Upper lobe of left lung (tissue), 6 donors: ENCODE data around the gene LIM2. TPM values are rescaled to one million over a fixed set of nuclear protein-coding genes. Genes with fewer than 3 reads are reported as not detected.

Experiments used
- ATAC-seq, 2 donors: fragments of 200-7000 bp; cut with Tn5 transposase; one replicate each; pipeline ENCODE4 v1.9.1; 2022; ENCODE audit warnings: mild to moderate bottlenecking in 2 of 2, moderate library complexity in 2 of 2; ENCODE audit not compliant: low FRiP score in 2 of 2
- DNase-seq, 2 donors: peaks; one replicate each; pipeline ENCODE4 v3.0.0-alpha.2; 2019 to 2020
- H3K27ac ChIP-seq, 4 donors: fragments of 200-600 bp; sonication (generic); one replicate each; pipeline ENCODE4 v1.5.1; 2016 to 2019
- H3K27me3 ChIP-seq, 4 donors: fragments of 200-600 bp; sonication (generic); one replicate each; pipeline ENCODE4 v1.5.1; 2017 to 2019
- H3K36me3 ChIP-seq, 4 donors: fragments of 200-600 bp; sonication (generic); one replicate each; pipeline ENCODE4 v1.5.1; 2016 to 2019
- H3K4me1 ChIP-seq, 4 donors: fragments of 200-600 bp; sonication (generic); one replicate each; pipeline ENCODE4 v1.5.1; 2018 to 2019
- H3K4me3 ChIP-seq, 4 donors: fragments of 200-600 bp; sonication (generic); one replicate each; pipeline ENCODE4 v1.5.1; 2017 to 2019; ENCODE audit warnings: mild to moderate bottlenecking in 2 of 4, moderate library complexity in 1 of 4
- H3K9me3 ChIP-seq, 4 donors: fragments of 200-600 bp; sonication (generic); one replicate each; pipeline ENCODE4 v1.5.1; 2018 to 2019
- EP300 ChIP-seq, 4 donors: sonication (generic); formaldehyde crosslinking; IDR thresholded peaks; one replicate each; pipeline ENCODE4 v1.5.1; 2017; ENCODE audit warnings: antibody characterized with exemption in 4 of 4, control low read depth in 2 of 4
- POLR2A ChIP-seq, 4 donors: fragments of 450-650 bp; IDR thresholded peaks; one replicate each; pipeline ENCODE4 v1.5.1; 2016 to 2017; ENCODE audit warnings: antibody characterized with exemption in 4 of 4, mild to moderate bottlenecking in 2 of 4
- POLR2AphosphoS5 ChIP-seq, 2 donors: sonication (generic); formaldehyde crosslinking; IDR thresholded peaks; one replicate each; pipeline ENCODE4 v1.5.1; 2017; ENCODE audit warnings: antibody characterized with exemption in 2 of 2
- WGBS, 2 donors: methylation state at CpG; one replicate each; pipeline ENCODE4 v1.1.5; 2017 to 2018; 5-methylcytosine and 5-hydroxymethylcytosine counted together
- total RNA-seq, 6 donors: library from RNA; depleted of rRNA in 4 of 6; stranded (reverse); fragments of >200 nt in 4 of 6; gene quantifications; one replicate each; pipeline versions ENCODE4 v1.1.0 to v1.2.1, GENCODE V29; 2016 to 2021
- TF ChIP-seq, protein P1 (sequence below), 6 experiments: fragments of 450-650 bp in 4 of 6; fragments of 200-600 bp in 2 of 6; sonication (generic) in 2 of 6; IDR thresholded peaks; one replicate each; pipeline ENCODE4 v1.5.1; 2016 to 2019; ENCODE audit warnings: antibody characterized with exemption in 6 of 6
- donor health status: DM: no; HTN: no; CAD: no; lungs with moderate emphysema.
- donor health status: DM: no; HTN: yes; CAD: no; lungs with severe emphysema.

LIM2 gene
- total RNA-seq, 6 donors from 2014 or later: 0.29 TPM; not detected in 5

DNA sequence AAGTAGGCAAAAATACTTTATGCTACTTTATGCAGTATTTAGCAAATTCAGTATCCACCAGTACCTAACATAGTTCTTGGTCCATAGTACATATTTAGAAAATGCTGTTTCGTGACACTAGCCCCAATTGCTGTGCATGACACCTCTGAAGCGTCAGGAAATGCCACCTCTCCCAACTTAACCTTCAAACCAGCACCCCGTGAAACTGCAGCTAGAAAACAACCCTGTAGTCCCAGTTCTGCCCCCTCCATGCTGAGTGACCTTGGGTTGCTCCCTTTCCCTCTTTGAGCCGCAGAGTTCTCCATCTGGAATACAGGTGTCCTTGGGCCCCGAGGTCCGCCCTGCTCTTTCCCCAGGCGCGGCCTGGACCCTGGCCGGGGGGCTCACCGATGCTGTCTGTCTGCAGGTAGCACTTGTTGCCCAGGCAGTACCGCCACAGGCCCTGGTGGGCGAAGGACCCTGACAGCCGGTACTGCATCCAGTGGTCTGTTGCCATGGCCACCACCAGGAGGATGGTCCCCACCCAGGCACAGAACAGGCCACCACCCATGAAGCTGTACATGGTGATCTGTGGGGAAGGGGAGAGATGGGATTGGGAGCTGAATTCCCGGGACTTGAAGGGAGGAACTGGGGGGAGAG lies 773 bp downstream of the LIM2 start:
- Histone ChIP-seq H3K27ac (peak overlapping the region in 1 of 4 donors; percentile 16), H3K4me1 (no peaks in the 10 kb centered on the region), H3K9me3 (no peaks in the 10 kb centered on the region), H3K4me3 (peak overlapping the region in 1 of 4 donors; percentile 10), H3K27me3 (no peaks in the 10 kb centered on the region), H3K36me3 (no peaks in the 10 kb centered on the region)
- ATAC-seq: peak in 1 of 2 donors; percentile 38
- DNase-seq: peak in 1 of 2 donors; percentile 63
- TF ChIP-seq POLR2A (IDR thresholded peaks at IDR 0.05): no peak
- no peak for TF ChIP-seq EP300 (IDR thresholded peaks at IDR 0.05)
- TF ChIP-seq, protein P1, sequence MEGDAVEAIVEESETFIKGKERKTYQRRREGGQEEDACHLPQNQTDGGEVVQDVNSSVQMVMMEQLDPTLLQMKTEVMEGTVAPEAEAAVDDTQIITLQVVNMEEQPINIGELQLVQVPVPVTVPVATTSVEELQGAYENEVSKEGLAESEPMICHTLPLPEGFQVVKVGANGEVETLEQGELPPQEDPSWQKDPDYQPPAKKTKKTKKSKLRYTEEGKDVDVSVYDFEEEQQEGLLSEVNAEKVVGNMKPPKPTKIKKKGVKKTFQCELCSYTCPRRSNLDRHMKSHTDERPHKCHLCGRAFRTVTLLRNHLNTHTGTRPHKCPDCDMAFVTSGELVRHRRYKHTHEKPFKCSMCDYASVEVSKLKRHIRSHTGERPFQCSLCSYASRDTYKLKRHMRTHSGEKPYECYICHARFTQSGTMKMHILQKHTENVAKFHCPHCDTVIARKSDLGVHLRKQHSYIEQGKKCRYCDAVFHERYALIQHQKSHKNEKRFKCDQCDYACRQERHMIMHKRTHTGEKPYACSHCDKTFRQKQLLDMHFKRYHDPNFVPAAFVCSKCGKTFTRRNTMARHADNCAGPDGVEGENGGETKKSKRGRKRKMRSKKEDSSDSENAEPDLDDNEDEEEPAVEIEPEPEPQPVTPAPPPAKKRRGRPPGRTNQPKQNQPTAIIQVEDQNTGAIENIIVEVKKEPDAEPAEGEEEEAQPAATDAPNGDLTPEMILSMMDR (IDR thresholded peaks at IDR 0.05): no peak
- TF ChIP-seq POLR2AphosphoS5 (IDR thresholded peaks at IDR 0.05): no peak
- 87 to 89% methylated on average over 11 to 14 of the region's 14 CpGs for WGBS, 2 donors

- H3K9me3 ChIP-seq: peaks cover 0 to 2% (median 0%) of the 10 kb centered on the region in 4 donors
- H3K36me3 ChIP-seq: no peaks in the 10 kb centered on the region
- WGBS, 2 donors: 93 to 96% methylated on average over 4 of the region's 4 CpGs
- TF ChIP-seq, protein P1 (IDR thresholded peaks at IDR 0.05): no peak
- TF ChIP-seq POLR2A (IDR thresholded peaks at IDR 0.05) (no peak), POLR2AphosphoS5 (IDR thresholded peaks at IDR 0.05) (no peak), EP300 (IDR thresholded peaks at IDR 0.05) (no peak)
- no peak overlapping the region for H3K4me3 ChIP-seq
- no peaks in the 10 kb centered on the region for H3K4me1 ChIP-seq
- DNase-seq (no peak), ATAC-seq (no peak)
- no peak overlapping the region for H3K27ac ChIP-seq
- H3K27me3 ChIP-seq: no peaks in the 10 kb centered on the region
These were observed 5.8 kb downstream of the LIM2 start for GRCh38 chr19:51382004-51382403.

- Histone ChIP-seq H3K4me1 (no peaks in the 10 kb centered on the region), H3K27me3 (no peaks in the 10 kb centered on the region), H3K9me3 (peaks cover 0 to 2% (median 0%) of the 10 kb centered on the region in 4 donors), H3K27ac (no peak overlapping the region), H3K4me3 (no peak overlapping the region), H3K36me3 (no peaks in the 10 kb centered on the region)
- ATAC-seq: no peak
- no peak for TF ChIP-seq POLR2A (IDR thresholded peaks at IDR 0.05)
- TF ChIP-seq, protein P1 (IDR thresholded peaks at IDR 0.05): no peak
- no peak for TF ChIP-seq EP300 (IDR thresholded peaks at IDR 0.05)
- no peak for TF ChIP-seq POLR2AphosphoS5 (IDR thresholded peaks at IDR 0.05)
- 95 to 96% methylated on average over 9 of the region's 9 CpGs for WGBS, 2 donors
- DNase-seq: no peak
These were observed 7.4 kb downstream of the LIM2 start for GRCh38 chr19:51380379-51380778.

GRCh38 chr19:51377422-51377821 lies 10.4 kb downstream of the LIM2 start:
- DNase-seq (no peak), ATAC-seq (no peak)
- H3K4me1 ChIP-seq: no peaks in the 10 kb centered on the region
- peaks cover 0 to 2% (median 0%) of the 10 kb centered on the region in 4 donors for H3K9me3 ChIP-seq
- H3K4me3 ChIP-seq: no peak overlapping the region
- WGBS, 2 donors: 94% methylated on average over 2 of the region's 2 CpGs
- no peaks in the 10 kb centered on the region for H3K36me3 ChIP-seq
- no peak overlapping the region for H3K27ac ChIP-seq
- TF ChIP-seq POLR2AphosphoS5 (IDR thresholded peaks at IDR 0.05) (no peak), EP300 (IDR thresholded peaks at IDR 0.05) (no peak), POLR2A (IDR thresholded peaks at IDR 0.05) (no peak)
- TF ChIP-seq, protein P1 (IDR thresholded peaks at IDR 0.05): no peak
- no peaks in the 10 kb centered on the region for H3K27me3 ChIP-seq
